H1 (cell line): ENCODE results near the gene COL27A1. TPM values are rescaled to one million over a fixed set of nuclear protein-coding genes. Genes with fewer than 3 reads are reported as not detected.

Source experiments
- CTCF ChIA-PET: fragments of 300-600 bp; sonication (Branson Sonifier 250); formaldehyde crosslinking; loops from one replicate; lab custom pipeline; 2021; ENCODE audit not compliant: partially characterized antibody; lab: Charles Lee
- POLR2A ChIA-PET: fragments of 300-600 bp; sonication (Branson Sonifier 250); formaldehyde crosslinking; loops from one replicate; lab custom pipeline; 2021; ENCODE audit warnings: inconsistent platforms; ENCODE audit not compliant: partially characterized antibody; lab: Charles Lee
- DNase-seq, 2 experiments: peaks; one replicate each; pipeline versions ENCODE4 v3.0.0 to v3.0.0-alpha.2; 2010 to 2022; ENCODE audit warnings: low spot score in 2 of 2, low read depth in 1 of 2, mixed read lengths in 1 of 2
- FAIRE-seq: peaks from 2 replicates; lab custom pipeline; 2011; peaks lifted over from hg19 to GRCh38; lab: Jason Lieb, UNC
- H2AFZ ChIP-seq: 2 replicates; pipeline ENCODE4 v1.8.1; 2012; ENCODE audit warnings: low read length, inconsistent platforms
- H2AK5ac ChIP-seq: 2 replicates; pipeline ENCODE4 v1.6.1; 2013; ENCODE audit warnings: low read depth, low read length
- H2BK120ac ChIP-seq: replicated peaks from 2 replicates; pipeline ENCODE3; 2013; ENCODE audit warnings: low read depth, low read length, inconsistent platforms
- H2BK12ac ChIP-seq: 2 replicates; pipeline ENCODE4 v1.6.1; 2013; ENCODE audit warnings: low read depth, low read length
- H2BK15ac ChIP-seq: 2 replicates; pipeline ENCODE4 v1.6.1; 2013; ENCODE audit warnings: low read length
- H2BK20ac ChIP-seq: 2 replicates; pipeline ENCODE4 v1.6.1; 2013; ENCODE audit warnings: low read length
- H2BK5ac ChIP-seq: 2 replicates; pipeline ENCODE4 v1.6.1; 2013; ENCODE audit warnings: low read depth, low read length
- H3K14ac ChIP-seq: 2 replicates; pipeline ENCODE4 v1.6.1; 2013; ENCODE audit warnings: inconsistent platforms; ENCODE audit not compliant: insufficient read length
- H3K18ac ChIP-seq: 2 replicates; pipeline ENCODE4 v1.6.1; 2013; ENCODE audit warnings: low read length; ENCODE audit errors: extremely low read depth
- H3K23ac ChIP-seq: 2 replicates; pipeline ENCODE4 v1.6.1; 2013; ENCODE audit warnings: inconsistent platforms; ENCODE audit not compliant: insufficient read length
- H3K23me2 ChIP-seq: 2 replicates; pipeline ENCODE4 v1.6.1; 2013; ENCODE audit warnings: low read depth, low read length
- H3K27ac ChIP-seq: 2 replicates; pipeline ENCODE4 v1.6.1; 2011; ENCODE audit warnings: low read depth, low read length, inconsistent platforms
- H3K27me3 ChIP-seq, 4 experiments: replicated peaks in 1 of 4; 1 replicate in 1 of 4; 2 replicates in 3 of 4; pipeline versions ENCODE4 v1.6.1 to v1.8.1; 2011 to 2013; ENCODE audit warnings: low read length in 3 of 4, mild to moderate bottlenecking in 3 of 4, inconsistent platforms in 2 of 4, mixed read lengths in 2 of 4, moderate library complexity in 1 of 4; ENCODE audit not compliant: control insufficient read depth in 3 of 4, insufficient read depth in 3 of 4; ENCODE audit errors: extremely low read depth in 1 of 4
- H3K36me3 ChIP-seq, 4 experiments: 2 replicates each; pipeline versions ENCODE4 v1.6.1 to v1.8.1; 2011 to 2013; ENCODE audit warnings: mild to moderate bottlenecking in 4 of 4, low read length in 3 of 4, moderate library complexity in 2 of 4, control low read depth in 1 of 4, inconsistent platforms in 1 of 4; ENCODE audit not compliant: insufficient read depth in 4 of 4, control insufficient read depth in 2 of 4
- H3K4ac ChIP-seq: replicated peaks from 2 replicates; pipeline ENCODE3; 2013; ENCODE audit warnings: low read length, low read depth, mixed read lengths, inconsistent platforms; ENCODE audit not compliant: insufficient read length
- H3K4me1 ChIP-seq, 4 experiments: replicated peaks in 1 of 4; 1 replicate in 1 of 4; 2 replicates in 3 of 4; pipeline versions ENCODE4 v1.6.1 to v1.8.1; 2011 to 2013; ENCODE audit warnings: low read length in 3 of 4, inconsistent platforms in 2 of 4, mixed read lengths in 1 of 4; ENCODE audit not compliant: insufficient read depth in 4 of 4, control insufficient read depth in 3 of 4
- H3K4me2 ChIP-seq, 2 experiments: 2 replicates each; pipeline versions ENCODE4 v1.6.1 to v1.8.1; 2011 to 2013; ENCODE audit warnings: low read depth in 2 of 2, low read length in 2 of 2, control low read depth in 1 of 2, inconsistent platforms in 1 of 2, mild to moderate bottlenecking in 1 of 2; ENCODE audit not compliant: insufficient read depth in 1 of 2
- H3K4me3 ChIP-seq, 4 experiments: fragments of 200-600, 300-600 bp in 1 of 4; sonication (generic), shearing (Covaris generic), sonication (Bioruptor Twin) in 1 of 4; 2 replicates each; pipeline versions ENCODE4 v1.5.1 to v1.8.1; 2011 to 2016; ENCODE audit warnings: low read length in 4 of 4, low read depth in 3 of 4, control low read depth in 2 of 4, inconsistent platforms in 2 of 4, mild to moderate bottlenecking in 2 of 4, mixed read lengths in 1 of 4, moderate library complexity in 1 of 4; ENCODE audit not compliant: insufficient read depth in 2 of 4; ENCODE audit errors: extremely low read depth in 1 of 4
- H3K56ac ChIP-seq: replicated peaks from 2 replicates; pipeline ENCODE3; 2013; ENCODE audit warnings: low read depth, mild to moderate bottlenecking, mixed read lengths, low read length, inconsistent platforms; ENCODE audit not compliant: insufficient read length
- H3K79me1 ChIP-seq: 2 replicates; pipeline ENCODE4 v1.6.1; 2013; ENCODE audit warnings: low read depth, low read length, control low read depth
- H3K79me2 ChIP-seq, 2 experiments: 2 replicates each; pipeline versions ENCODE4 v1.6.1 to v1.8.1; 2012 to 2013; ENCODE audit warnings: low read length in 2 of 2, mild to moderate bottlenecking in 2 of 2, inconsistent platforms in 1 of 2; ENCODE audit not compliant: insufficient read depth in 2 of 2, control insufficient read depth in 1 of 2
- H3K9ac ChIP-seq, 4 experiments: replicated peaks in 1 of 4; 1 replicate in 1 of 4; 2 replicates in 3 of 4; pipeline versions ENCODE4 v1.6.1 to v1.8.1; 2011 to 2013; ENCODE audit warnings: low read depth in 3 of 4, low read length in 3 of 4, control low read depth in 2 of 4, mild to moderate bottlenecking in 2 of 4, moderate library complexity in 2 of 4, inconsistent platforms in 1 of 4; ENCODE audit errors: extremely low read depth in 1 of 4
- H3K9me3 ChIP-seq, 2 experiments: 2 replicates each; pipeline versions ENCODE4 v1.6.1 to v1.8.1; 2012 to 2013; ENCODE audit warnings: mild to moderate bottlenecking in 2 of 2, moderate library complexity in 2 of 2, control low read depth in 1 of 2, inconsistent platforms in 1 of 2, low read depth in 1 of 2, low read length in 1 of 2, mixed read lengths in 1 of 2; ENCODE audit not compliant: insufficient read depth in 2 of 2
- H4K20me1 ChIP-seq, 2 experiments: replicated peaks in 1 of 2; 2 replicates each; pipeline versions ENCODE3 to v1.8.1; 2011 to 2013; ENCODE audit warnings: inconsistent platforms in 2 of 2, low read length in 2 of 2, mild to moderate bottlenecking in 1 of 2; ENCODE audit not compliant: insufficient read depth in 2 of 2, control insufficient read depth in 1 of 2
- H4K5ac ChIP-seq: 2 replicates; pipeline ENCODE4 v1.6.1; 2013; ENCODE audit warnings: low read length, low read depth, mixed read lengths, inconsistent platforms; ENCODE audit not compliant: insufficient read length
- H4K8ac ChIP-seq: 2 replicates; pipeline ENCODE4 v1.8.0; 2013; ENCODE audit warnings: mild to moderate bottlenecking, moderate library complexity, low read length, inconsistent platforms; ENCODE audit not compliant: insufficient read depth; ENCODE audit errors: extremely low read depth
- H4K91ac ChIP-seq: replicated peaks from 2 replicates; pipeline ENCODE3; 2013; ENCODE audit warnings: low read length, mixed read lengths, inconsistent platforms; ENCODE audit not compliant: insufficient read length
- HDAC2 ChIP-seq, 2 experiments: fragments of 300-600 bp in 1 of 2; sonication (generic) in 1 of 2; IDR thresholded peaks; 2 replicates each; pipeline ENCODE4 v1.6.1; 2011 to 2012; ENCODE audit warnings: low read depth in 2 of 2, low read length in 2 of 2, mild to moderate bottlenecking in 2 of 2, moderate library complexity in 2 of 2, borderline replicate concordance in 1 of 2, inconsistent platforms in 1 of 2
- TEAD4 ChIP-seq: IDR thresholded peaks from 2 replicates; pipeline ENCODE4 v1.6.1; 2012; ENCODE audit warnings: low read depth, low read length, inconsistent platforms, mixed read lengths
- WGBS, 2 experiments: shearing (Covaris generic) in 1 of 2; methylation state at CpG; one replicate each; pipeline versions ENCODE4 v1.1.6 to v1.1.7; 2013 to 2015; ENCODE audit warnings: low lambda C conversion rate in 2 of 2, mixed read lengths in 2 of 2, inconsistent platforms in 1 of 2, low coverage in 1 of 2, missing lambda C conversion rate in 1 of 2; ENCODE audit not compliant: insufficient replicate concordance in 2 of 2, insufficient coverage in 1 of 2, insufficient read length in 1 of 2; ENCODE audit errors: extremely low coverage in 1 of 2, missing lambda C conversion rate in 1 of 2; 5-methylcytosine and 5-hydroxymethylcytosine counted together
- polyA plus RNA-seq, 7 experiments: library from polyadenylated mRNA; depleted of rRNA in 3 of 7; stranded (reverse) in 5 of 7; unstranded in 2 of 7; fragments of >200 nt in 5 of 7; fragments of 200-250 nt in 2 of 7; gene quantifications; 1 replicate in 5 of 7; 2 replicates in 1 of 7; 4 replicates in 1 of 7; pipeline versions ENCODE4 v1.2.1 to v1.2.3, GENCODE V29; 2011 to 2013; ENCODE audit warnings: missing spikeins in 2 of 7, mixed read lengths in 2 of 7
- total RNA-seq: library from RNA; stranded (reverse); fragmentation: NEBNext Ultra II Directional; extraction: Animal tissue kit (Norgen Biotek cat#: 25700); gene quantifications from 2 replicates; pipeline ENCODE4 v1.2.1, GENCODE V29; 2021

The COL27A1 gene
- total and polyA plus RNA-seq, 2 of the 8 experiments (the other 6 are each of a cell fraction or from before 2014, with no cell fraction given), result 15.1 to 22.8 TPM

- Histone ChIP-seq H3K79me1 (peaks cover 2% of the 10 kb centered on the region; the same call in 1 of the 2 replicates), H4K8ac (no peak overlapping the region), H2AK5ac (no peak overlapping the region), H3K4me3 (no peak overlapping the region), H2BK120ac (no peak overlapping the region), H2AFZ (no peak overlapping the region), H2BK5ac (no peak overlapping the region), H3K36me3 (peaks cover 0 to 8% (median 0%) of the 10 kb centered on the region in 4 experiments; a peak in 2 of 8 replicates), H3K23ac (no peak overlapping the region), H3K56ac (no peak overlapping the region), H3K9me3 (no peaks in the 10 kb centered on the region), H4K20me1 (peaks cover 2 to 12% of the 10 kb centered on the region in 2 experiments), H2BK12ac (no peak overlapping the region), H3K79me2 (peaks cover 0 to 3% of the 10 kb centered on the region in 2 experiments; a peak in 1 of 4 replicates), H3K18ac (no peak overlapping the region), H3K23me2 (peaks cover 14% of the 10 kb centered on the region; the same call in 1 of the 2 replicates), H3K14ac (no peak overlapping the region), H3K4me2 (no peak overlapping the region), H3K27me3 (no peaks in the 10 kb centered on the region), H3K4ac (no peak overlapping the region), H4K91ac (no peak overlapping the region), H2BK20ac (no peak overlapping the region), H4K5ac (no peak overlapping the region), H3K4me1 (peaks cover 5 to 8% (median 6%) of the 10 kb centered on the region in 4 experiments; a peak in 4 of 7 replicates), H2BK15ac (no peak overlapping the region), H3K27ac (no peak overlapping the region; the same call in 1 of the 2 replicates), H3K9ac (no peak overlapping the region; a peak in 1 of 7 replicates)
- DNase-seq (no peak), FAIRE-seq (no peak)
- POLR2A ChIA-PET, result interaction anchor here (1.3 to 3.4 kb wide), 2 partner anchors 10 to 23 kb away, joined by 4 to 11 read pairs; no protein-coding TSS in a partner anchor
- 90% methylated on average over 1 of the region's 1 CpG; no CpG with 5 or more reads in 1 of the 2 experiments for WGBS, 2 experiments
- no peak for TF ChIP-seq HDAC2 (IDR thresholded peaks at IDR 0.05; ENCODE audit: borderline replicate concordance in 1 of 2, low read depth in 2 of 2, low read length in 2 of 2)
- TF ChIP-seq TEAD4, result no peak
- CTCF ChIA-PET, result interaction anchor here (0.6 to 3.2 kb wide), 15 partner anchors 9 to 127 kb away, joined by 3 to 10 read pairs (median 3); partner anchors contain the start of genes COL27A1 and KIF12
Measured at GRCh38 chr9:114164191-114164794, 9.0 kb downstream of the COL27A1 start.
